ENCODE results near the gene NUP37. TPM values are rescaled to one million over a fixed set of nuclear protein-coding genes. Genes with fewer than 3 reads are reported as not detected.

Gene NUP37
- total and polyA plus RNA-seq, 2 of the 13 experiments (the other 11 are each of a cell fraction or from before 2014, with no cell fraction given): 50.6 to 80.1 TPM

- H3K4me2 ChIP-seq (ENCODE audit: low read depth, low read length): no peak overlapping the region
- no peaks in the 10 kb centered on the region for H3K79me2 ChIP-seq (ENCODE audit: insufficient read depth, low read length)
- in situ Hi-C loops (cut with HindIII; ENCODE audit: extremely low pct_ligation_motif_present, low pct_unique_long_range_greater_than_20kb): no loop called here
- intact Hi-C loops (cut with micrococcal nuclease; ENCODE audit: unreplicated experiment): no loop called here
- H3K27ac ChIP-seq (ENCODE audit: extremely low read length, insufficient read depth, low read length): no peak overlapping the region
- H3K9me3 ChIP-seq (ENCODE audit: low read length): no peaks in the 10 kb centered on the region
- H3K36me3 ChIP-seq (replicated peaks in 1 of 2; ENCODE audit: control insufficient read depth in 1 of 2, insufficient read depth in 2 of 2, low read length in 2 of 2): peaks cover 0 to 3% of the 10 kb centered on the region in 2 experiments; a peak in 4 of 5 replicates
- BruUV-seq (replicated peaks): no TSS peak
- no peak for FAIRE-seq
- TF ChIP-seq ZFY (CRISPR knock-in tag; IDR thresholded peaks at IDR 0.05): no peak
- TF ChIP-seq THRA (CRISPR knock-in tag; IDR thresholded peaks at IDR 0.05; ENCODE audit: borderline replicate concordance): no peak
- no peak for TF ChIP-seq CHCHD3 (CRISPR knock-in tag; IDR thresholded peaks at IDR 0.05)
- peak; percentile 84 to 94 for TF ChIP-seq MAFK (conservative IDR thresholded peaks at IDR 0.05 in 1 of 2, IDR thresholded peaks at IDR 0.05 in 1 of 2; ENCODE audit: low read length in 2 of 2)
- no peak for TF ChIP-seq HOXA7 (CRISPR knock-in tag; IDR thresholded peaks at IDR 0.05)
- peak; percentile 90 for TF ChIP-seq MAFF (IDR thresholded peaks at IDR 0.05; ENCODE audit: low read depth, low read length)
- TF ChIP-seq SAP130 (CRISPR knock-in tag; IDR thresholded peaks at IDR 0.05; ENCODE audit: low read depth): no peak
- DNase-seq (ENCODE audit: low spot score): no peak
- ChIA-PET CTCF (ENCODE audit: low intra/inter-chr PET ratio, low total read pairs) (no interaction called here), POLR2A (no interaction called here)
- H3K4me3 ChIP-seq (replicated peaks in 1 of 3; ENCODE audit: insufficient read depth in 1 of 3, low read depth in 2 of 3, low read length in 3 of 3): no peak overlapping the region
- H3K27me3 ChIP-seq (ENCODE audit: control insufficient read depth in 1 of 2, insufficient read depth in 2 of 2, low read length in 2 of 2): no peaks in the 10 kb centered on the region
- no peak overlapping the region for H3K9ac ChIP-seq (ENCODE audit: insufficient read depth, low read depth, low read length)
- no peak overlapping the region for H2AFZ ChIP-seq (ENCODE audit: low read length)
- H4K20me1 ChIP-seq (ENCODE audit: insufficient read depth, low read length): no peaks in the 10 kb centered on the region
- ATAC-seq: no peak
- WGBS (ENCODE audit: low lambda C conversion rate): 96% methylated on average over 1 of the region's 1 CpG
- H3K4me1 ChIP-seq (ENCODE audit: insufficient read depth, low read length): peaks cover 6% of the 10 kb centered on the region; the same call in 1 of the 2 replicates
Measured at GRCh38 chr12:102050660-102051430, 69.1 kb downstream of the NUP37 start.
